Skeletal muscle tissue (tissue), 4 donors: Measurements from ENCODE around the gene PODN. TPM values are rescaled to one million over a fixed set of nuclear protein-coding genes. Genes with fewer than 3 reads are reported as not detected.
A peak's percentile ranks its signal among the peaks of the same experiment; 100 is the strongest.

Experiments
- H3K27ac ChIP-seq: one replicate; pipeline ENCODE4 v1.7.0; 2013; ENCODE audit warnings: mild to moderate bottlenecking, low read depth, low read length, inconsistent platforms
- H3K27me3 ChIP-seq, 3 donors: one replicate each; pipeline ENCODE4 v1.7.0; 2013; ENCODE audit warnings: low read length in 3 of 3; ENCODE audit not compliant: control insufficient read depth in 3 of 3, insufficient read depth in 3 of 3
- H3K36me3 ChIP-seq, 3 donors: one replicate each; pipeline ENCODE4 v1.7.0; 2013; ENCODE audit warnings: low read length in 3 of 3; ENCODE audit not compliant: control insufficient read depth in 3 of 3, insufficient read depth in 3 of 3
- H3K4me1 ChIP-seq, 3 donors: one replicate each; pipeline ENCODE4 v1.7.0; 2013; ENCODE audit warnings: low read length in 3 of 3, mild to moderate bottlenecking in 3 of 3; ENCODE audit not compliant: control insufficient read depth in 3 of 3, insufficient read depth in 3 of 3
- H3K4me3 ChIP-seq, 3 donors: one replicate each; pipeline ENCODE4 v1.7.0; 2013; ENCODE audit warnings: low read length in 3 of 3
- H3K9ac ChIP-seq, 3 donors: one replicate each; pipeline ENCODE4 v1.7.0; 2013; ENCODE audit warnings: low read length in 3 of 3, mild to moderate bottlenecking in 3 of 3, moderate library complexity in 2 of 3, low read depth in 1 of 3
- H3K9me3 ChIP-seq, 3 donors: one replicate each; pipeline ENCODE4 v1.7.0; 2013; ENCODE audit warnings: low read length in 3 of 3; ENCODE audit not compliant: control insufficient read depth in 3 of 3
- total RNA-seq: library from RNA; depleted of rRNA; stranded (reverse); fragments of >200 nt; gene quantifications from one replicate; pipeline ENCODE4 v1.2.3, GENCODE V29; 2014
- donor health status: Osteomylitis.

PODN gene
- total RNA-seq, 1 donor from 2014 or later = 3.7 TPM

- Histone ChIP-seq H3K36me3 (no peaks in the 10 kb centered on the region), H3K4me3 (no peak overlapping the region), H3K27ac (peak overlapping the region; percentile 77), H3K4me1 (peaks cover 32 to 43% (median 43%) of the 10 kb centered on the region in 3 donors), H3K9ac (peak overlapping the region in 1 of 3 donors; percentile 16), H3K9me3 (no peaks in the 10 kb centered on the region), H3K27me3 (peaks cover 0 to 7% (median 0%) of the 10 kb centered on the region in 3 donors)
These were observed 59.5 kb downstream of the PODN start for GRCh38 chr1:53121319-53122172.

- peaks cover 0 to 7% (median 0%) of the 10 kb centered on the region in 3 donors for H3K27me3 ChIP-seq
- H3K4me1 ChIP-seq = peaks cover 32 to 43% (median 43%) of the 10 kb centered on the region in 3 donors
- peak overlapping the region in 1 of 3 donors; percentile 16 for H3K9ac ChIP-seq
- H3K9me3 ChIP-seq = no peaks in the 10 kb centered on the region
- no peak overlapping the region for H3K4me3 ChIP-seq
- no peaks in the 10 kb centered on the region for H3K36me3 ChIP-seq
- peak overlapping the region; percentile 77 for H3K27ac ChIP-seq
These were observed 60.3 kb downstream of the PODN start for GRCh38 chr1:53122201-53122885.

GRCh38 chr1:53122961-53123413, 61.0 kb downstream of the PODN start:
- Histone ChIP-seq H3K9me3 (no peaks in the 10 kb centered on the region), H3K4me3 (no peak overlapping the region), H3K36me3 (no peaks in the 10 kb centered on the region), H3K27me3 (peaks cover 0 to 7% (median 0%) of the 10 kb centered on the region in 3 donors), H3K4me1 (peaks cover 32 to 43% (median 43%) of the 10 kb centered on the region in 3 donors), H3K9ac (peak overlapping the region in 1 of 3 donors; percentile 45), H3K27ac (peak overlapping the region; percentile 77)

- Histone ChIP-seq H3K27me3 (peaks cover 0 to 7% (median 0%) of the 10 kb centered on the region in 3 donors), H3K9ac (peak overlapping the region in 2 of 3 donors; percentile 33 to 45), H3K4me1 (peaks cover 32 to 43% (median 43%) of the 10 kb centered on the region in 3 donors), H3K27ac (peak overlapping the region; percentile 77), H3K4me3 (no peak overlapping the region), H3K36me3 (no peaks in the 10 kb centered on the region), H3K9me3 (no peaks in the 10 kb centered on the region)
These were observed 61.6 kb downstream of the PODN start for GRCh38 chr1:53123453-53124140.

GRCh38 chr1:53125122-53125521, 63.1 kb downstream of the PODN start:
- Histone ChIP-seq H3K4me3 (no peak overlapping the region), H3K4me1 (peaks cover 32 to 43% (median 43%) of the 10 kb centered on the region in 3 donors), H3K27me3 (peaks cover 0 to 3% (median 0%) of the 10 kb centered on the region in 3 donors), H3K36me3 (no peaks in the 10 kb centered on the region), H3K9ac (no peak overlapping the region), H3K9me3 (no peaks in the 10 kb centered on the region), H3K27ac (peak overlapping the region; percentile 12)

- peaks cover 0 to 3% (median 0%) of the 10 kb centered on the region in 3 donors for H3K27me3 ChIP-seq
- H3K4me1 ChIP-seq = peaks cover 28 to 41% (median 38%) of the 10 kb centered on the region in 3 donors
- no peaks in the 10 kb centered on the region for H3K36me3 ChIP-seq
- H3K27ac ChIP-seq = peak overlapping the region; percentile 12
- no peak overlapping the region for H3K4me3 ChIP-seq
- H3K9me3 ChIP-seq = no peaks in the 10 kb centered on the region
- no peak overlapping the region for H3K9ac ChIP-seq
These were observed 63.8 kb downstream of the PODN start for GRCh38 chr1:53125623-53126360.

GRCh38 chr1:53126495-53126894, 64.5 kb downstream of the PODN start:
- Histone ChIP-seq H3K9me3 (no peaks in the 10 kb centered on the region), H3K9ac (no peak overlapping the region), H3K36me3 (no peaks in the 10 kb centered on the region), H3K27me3 (no peaks in the 10 kb centered on the region), H3K4me1 (peaks cover 24 to 37% (median 34%) of the 10 kb centered on the region in 3 donors), H3K4me3 (no peak overlapping the region), H3K27ac (no peak overlapping the region)

- Histone ChIP-seq H3K27me3 (no peaks in the 10 kb centered on the region), H3K9me3 (no peaks in the 10 kb centered on the region), H3K36me3 (no peaks in the 10 kb centered on the region), H3K9ac (no peak overlapping the region), H3K27ac (no peak overlapping the region), H3K4me3 (no peak overlapping the region), H3K4me1 (peaks cover 15 to 29% (median 27%) of the 10 kb centered on the region in 3 donors)
These were observed 65.5 kb downstream of the PODN start for GRCh38 chr1:53127546-53127945.

- no peaks in the 10 kb centered on the region for H3K27me3 ChIP-seq
These were observed 66.4 kb downstream of the PODN start for GRCh38 chr1:53128401-53128800.

More at GRCh38 chr1:53128401-53128800, 66.4 kb downstream of the PODN start:
- Histone ChIP-seq H3K36me3 (no peaks in the 10 kb centered on the region), H3K4me3 (no peak overlapping the region), H3K9me3 (no peaks in the 10 kb centered on the region), H3K4me1 (peaks cover 8 to 21% (median 20%) of the 10 kb centered on the region in 3 donors), H3K27ac (no peak overlapping the region), H3K9ac (no peak overlapping the region)
